ENCODE results near the gene YTHDC1. TPM values are rescaled to one million over a fixed set of nuclear protein-coding genes. Genes with fewer than 3 reads are reported as not detected.

The YTHDC1 gene
- polyA plus RNA-seq, 1 donor from 2014 or later, result 139 TPM

DNA sequence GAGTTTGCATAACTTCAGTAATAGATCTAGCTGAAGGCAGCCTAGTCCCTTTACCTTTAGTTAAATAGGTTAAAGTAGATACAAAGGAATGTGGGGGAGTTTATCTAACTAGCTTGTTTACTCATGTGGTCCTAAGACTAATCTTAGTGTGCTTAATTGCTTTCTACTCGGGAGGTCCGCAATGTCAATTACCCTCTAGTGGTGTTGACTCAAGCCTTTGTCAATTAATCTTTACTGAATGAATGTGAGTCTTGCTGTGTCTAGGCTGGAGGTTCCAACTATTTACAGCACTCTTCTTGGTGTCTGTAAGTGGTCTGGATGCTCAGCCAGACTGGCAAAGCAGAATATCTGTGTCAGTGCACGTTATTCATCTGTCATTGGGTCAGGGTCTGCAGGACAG is 17.9 kb upstream of the YTHDC1 start:
- TF ChIP-seq EP300 (conservative IDR thresholded peaks at IDR 0.05; ENCODE audit: poor library complexity, severe bottlenecking), result no peak
- TF ChIP-seq MXI1 (conservative IDR thresholded peaks at IDR 0.05; ENCODE audit: poor library complexity, severe bottlenecking), result no peak
- TF ChIP-seq EZH2 (IDR thresholded peaks at IDR 0.05; ENCODE audit: borderline replicate concordance, insufficient read depth, low read length, poor library complexity, severe bottlenecking), result no peak
- TF ChIP-seq SMC3 (conservative IDR thresholded peaks at IDR 0.05; ENCODE audit: poor library complexity), result no peak
- no peak for TF ChIP-seq RAD21 (conservative IDR thresholded peaks at IDR 0.05)
- TF ChIP-seq REST (IDR thresholded peaks at IDR 0.05; ENCODE audit: borderline replicate concordance), result no peak
- no peak for TF ChIP-seq POLR2AphosphoS5 (IDR thresholded peaks at IDR 0.05)
- TF ChIP-seq, protein P1, sequence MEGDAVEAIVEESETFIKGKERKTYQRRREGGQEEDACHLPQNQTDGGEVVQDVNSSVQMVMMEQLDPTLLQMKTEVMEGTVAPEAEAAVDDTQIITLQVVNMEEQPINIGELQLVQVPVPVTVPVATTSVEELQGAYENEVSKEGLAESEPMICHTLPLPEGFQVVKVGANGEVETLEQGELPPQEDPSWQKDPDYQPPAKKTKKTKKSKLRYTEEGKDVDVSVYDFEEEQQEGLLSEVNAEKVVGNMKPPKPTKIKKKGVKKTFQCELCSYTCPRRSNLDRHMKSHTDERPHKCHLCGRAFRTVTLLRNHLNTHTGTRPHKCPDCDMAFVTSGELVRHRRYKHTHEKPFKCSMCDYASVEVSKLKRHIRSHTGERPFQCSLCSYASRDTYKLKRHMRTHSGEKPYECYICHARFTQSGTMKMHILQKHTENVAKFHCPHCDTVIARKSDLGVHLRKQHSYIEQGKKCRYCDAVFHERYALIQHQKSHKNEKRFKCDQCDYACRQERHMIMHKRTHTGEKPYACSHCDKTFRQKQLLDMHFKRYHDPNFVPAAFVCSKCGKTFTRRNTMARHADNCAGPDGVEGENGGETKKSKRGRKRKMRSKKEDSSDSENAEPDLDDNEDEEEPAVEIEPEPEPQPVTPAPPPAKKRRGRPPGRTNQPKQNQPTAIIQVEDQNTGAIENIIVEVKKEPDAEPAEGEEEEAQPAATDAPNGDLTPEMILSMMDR (IDR thresholded peaks at IDR 0.05; ENCODE audit: poor library complexity, severe bottlenecking), result no peak
- no peak for TF ChIP-seq TAF1 (IDR thresholded peaks at IDR 0.05; ENCODE audit: low read depth)
- no peak overlapping the region for H3K27ac ChIP-seq (ENCODE audit: low read length)
- H3F3A ChIP-seq (ENCODE audit: insufficient read depth, low read length, poor library complexity, severe bottlenecking), result no peaks in the 10 kb centered on the region
- no peak overlapping the region for H2AFZ ChIP-seq (ENCODE audit: low read depth, low read length)
- no peak overlapping the region for H3K9ac ChIP-seq (ENCODE audit: low read length)
- no peaks in the 10 kb centered on the region for H3K79me2 ChIP-seq (replicated peaks; ENCODE audit: insufficient read depth, low read length)
- no peaks in the 10 kb centered on the region for H3K27me3 ChIP-seq (ENCODE audit: insufficient read depth, low read depth, low read length)
- no peaks in the 10 kb centered on the region for H4K20me1 ChIP-seq (ENCODE audit: insufficient read depth)
- no peaks in the 10 kb centered on the region for H3K9me2 ChIP-seq (ENCODE audit: insufficient read depth, low read length)
- H3K4me3 ChIP-seq (ENCODE audit: low read length), result no peak overlapping the region
- no peaks in the 10 kb centered on the region for H3K9me3 ChIP-seq (ENCODE audit: low read length)
- no peaks in the 10 kb centered on the region for H3K36me3 ChIP-seq (ENCODE audit: insufficient read depth, low read length)
- H3K4me2 ChIP-seq (ENCODE audit: low read length), result no peak overlapping the region

- Histone ChIP-seq H2AFZ (ENCODE audit: low read depth, low read length) (no peak overlapping the region), H3K4me3 (ENCODE audit: low read length) (no peak overlapping the region), H3K4me2 (ENCODE audit: low read length) (no peak overlapping the region), H3F3A (ENCODE audit: insufficient read depth, low read length, poor library complexity, severe bottlenecking) (no peaks in the 10 kb centered on the region), H3K27me3 (ENCODE audit: insufficient read depth, low read depth, low read length) (no peaks in the 10 kb centered on the region), H3K9me2 (ENCODE audit: insufficient read depth, low read length) (no peaks in the 10 kb centered on the region), H3K27ac (ENCODE audit: low read length) (no peak overlapping the region), H3K79me2 (replicated peaks; ENCODE audit: insufficient read depth, low read length) (no peaks in the 10 kb centered on the region), H4K20me1 (ENCODE audit: insufficient read depth) (no peaks in the 10 kb centered on the region), H3K9me3 (ENCODE audit: low read length) (no peaks in the 10 kb centered on the region), H3K9ac (ENCODE audit: low read length) (no peak overlapping the region), H3K36me3 (ENCODE audit: insufficient read depth, low read length) (no peaks in the 10 kb centered on the region)
- TF ChIP-seq EZH2 (IDR thresholded peaks at IDR 0.05; ENCODE audit: borderline replicate concordance, insufficient read depth, low read length, poor library complexity, severe bottlenecking), result no peak
- no peak for TF ChIP-seq TAF1 (IDR thresholded peaks at IDR 0.05; ENCODE audit: low read depth)
- no peak for TF ChIP-seq POLR2AphosphoS5 (IDR thresholded peaks at IDR 0.05)
- TF ChIP-seq EP300 (conservative IDR thresholded peaks at IDR 0.05; ENCODE audit: poor library complexity, severe bottlenecking), result no peak
- TF ChIP-seq, protein P1 (IDR thresholded peaks at IDR 0.05; ENCODE audit: poor library complexity, severe bottlenecking), result no peak
- TF ChIP-seq MXI1 (conservative IDR thresholded peaks at IDR 0.05; ENCODE audit: poor library complexity, severe bottlenecking), result no peak
- no peak for TF ChIP-seq REST (IDR thresholded peaks at IDR 0.05; ENCODE audit: borderline replicate concordance)
- TF ChIP-seq SMC3 (conservative IDR thresholded peaks at IDR 0.05; ENCODE audit: poor library complexity), result no peak
- TF ChIP-seq RAD21 (conservative IDR thresholded peaks at IDR 0.05), result no peak
Measured at GRCh38 chr4:68366600-68366999, 16.7 kb upstream of the YTHDC1 start.

All from neural cell (in vitro differentiated cells).